K562 (cell line): ENCODE results near the gene MT1A. TPM values are rescaled to one million over a fixed set of nuclear protein-coding genes. Genes with fewer than 3 reads are reported as not detected.

Experiments used
- DACH1 ChIP-seq: fragments of 450-650 bp; IDR thresholded peaks from 2 replicates; pipeline ENCODE4 v1.6.1; 2018; ENCODE audit not compliant: partially characterized antibody
- DMBX1 ChIP-seq: fragments of 250-450 bp; sonication (Bioruptor Pico); IDR thresholded peaks from 2 replicates; pipeline ENCODE4 v1.8.0; 2022; ENCODE audit warnings: inconsistent platforms, mild to moderate bottlenecking, moderate library complexity, borderline replicate concordance
- E2F3 ChIP-seq: fragments of 250-450 bp; sonication (Bioruptor Pico); IDR thresholded peaks from 2 replicates; pipeline ENCODE4 v1.4.0; 2020; ENCODE audit warnings: mild to moderate bottlenecking
- HMGN3 ChIP-seq: IDR thresholded peaks from 2 replicates; pipeline ENCODE4 v1.6.1; 2011; ENCODE audit warnings: borderline replicate concordance, low read depth, mild to moderate bottlenecking, mixed read lengths, low read length; ENCODE audit not compliant: insufficient read length; ENCODE audit errors: extremely low read depth
- KDM2B ChIP-seq: fragments of 250-450 bp; sonication (Bioruptor Pico); IDR thresholded peaks from 2 replicates; pipeline ENCODE4 v1.8.0; 2021; ENCODE audit warnings: mild to moderate bottlenecking, moderate library complexity
- L3MBTL2 ChIP-seq: fragments of 450-650 bp; IDR thresholded peaks from 2 replicates; pipeline ENCODE4 v1.6.1; 2016; ENCODE audit warnings: mild to moderate bottlenecking, moderate library complexity
- MAFF ChIP-seq: IDR thresholded peaks from 2 replicates; pipeline ENCODE4 v1.6.1; 2012; ENCODE audit warnings: low read length, improper control_type of control experiment
- NR3C1 ChIP-seq: sonication (generic); formaldehyde crosslinking; IDR thresholded peaks from 2 replicates; pipeline ENCODE4 v1.8.1; 2022; ENCODE audit warnings: missing genetic modification reagents
- SMC3 ChIP-seq: conservative IDR thresholded peaks from 2 replicates; pipeline ENCODE4 v1.6.1; 2011; ENCODE audit warnings: low read depth, low read length, improper control_type of control experiment; ENCODE audit not compliant: insufficient read depth
- STAG1 ChIP-seq: sonication (generic); formaldehyde crosslinking; IDR thresholded peaks from 2 replicates; pipeline ENCODE4 v1.5.0; 2020; ENCODE audit warnings: missing genetic modification reagents, borderline replicate concordance
- ZKSCAN8 ChIP-seq: fragments of 200-800 bp; sonication (Bioruptor generic); IDR thresholded peaks from 2 replicates; pipeline ENCODE4 v1.6.1; 2016; ENCODE audit warnings: missing genetic modification characterization, missing compliant biosample characterization
- ZNF239 ChIP-seq: fragments of 250-450 bp; sonication (Bioruptor Pico); IDR thresholded peaks from 2 replicates; pipeline ENCODE4 v1.4.0; 2020; ENCODE audit warnings: mild to moderate bottlenecking
- ZNF253 ChIP-seq: fragments of 250-450 bp; sonication (Bioruptor Pico); conservative IDR thresholded peaks from 2 replicates; pipeline ENCODE4 v1.6.1; 2021; ENCODE audit warnings: mild to moderate bottlenecking
- polyA plus RNA-seq, 8 experiments: library from polyadenylated mRNA; depleted of rRNA in 4 of 8; stranded (reverse) in 5 of 8; unstranded in 3 of 8; fragments of >200 nt; fragmentation: Nextera tagmentation in 2 of 8; fragmentation: Illumina TruSeq in 1 of 8; extraction: Ambion mirVana in 2 of 8; extraction: Trizol in 1 of 8; gene quantifications; 2 replicates each; pipeline versions ENCODE4 v1.2.1 to v1.2.3, GENCODE V29; 2011 to 2014; ENCODE audit warnings: inconsistent platforms in 1 of 8, missing spikeins in 1 of 8
- total RNA-seq, 7 experiments: library from RNA; depleted of rRNA in 6 of 7; stranded (reverse); fragments of >200 nt in 6 of 7; fragmentation: Illumina TruSeq in 2 of 7; extraction: Trizol in 2 of 7; gene quantifications; 2 replicates each; pipeline versions ENCODE4 v1.2.1 to v1.2.3, GENCODE V29; 2011 to 2021; ENCODE audit warnings: low replicate concordance in 1 of 7
- TF ChIP-seq, protein P1 (sequence below): sonication (generic); formaldehyde crosslinking; IDR thresholded peaks from 2 replicates; pipeline ENCODE4 v1.8.1; 2023; ENCODE audit warnings: mild to moderate bottlenecking, missing genetic modification reagents
- TF ChIP-seq, protein P2 (sequence below): fragments of 450-650 bp; IDR thresholded peaks from 2 replicates; pipeline ENCODE4 v1.6.1; 2016; ENCODE audit warnings: borderline replicate concordance
- TF ChIP-seq, protein P3 (sequence below): fragments of 450-650 bp; formaldehyde crosslinking; conservative IDR thresholded peaks from 2 replicates; pipeline ENCODE4 v1.4.0; 2022; ENCODE audit warnings: mild to moderate bottlenecking, missing genetic modification characterization
- TF ChIP-seq, protein P4 (sequence below): IDR thresholded peaks from 2 replicates; pipeline ENCODE4 v1.6.1; 2012; ENCODE audit warnings: low read depth, low read length, improper control_type of control experiment, borderline replicate concordance
- TF ChIP-seq, protein P5 (sequence below): sonication (generic); formaldehyde crosslinking; IDR thresholded peaks from 2 replicates; pipeline ENCODE4 v1.4.0; 2020; ENCODE audit warnings: mild to moderate bottlenecking, missing genetic modification reagents

MT1A gene
- total and polyA plus RNA-seq, 9 of the 15 experiments (the other 6 are each of a cell fraction or from before 2014, with no cell fraction given): 0.23 TPM; not detected in 8

DNA sequence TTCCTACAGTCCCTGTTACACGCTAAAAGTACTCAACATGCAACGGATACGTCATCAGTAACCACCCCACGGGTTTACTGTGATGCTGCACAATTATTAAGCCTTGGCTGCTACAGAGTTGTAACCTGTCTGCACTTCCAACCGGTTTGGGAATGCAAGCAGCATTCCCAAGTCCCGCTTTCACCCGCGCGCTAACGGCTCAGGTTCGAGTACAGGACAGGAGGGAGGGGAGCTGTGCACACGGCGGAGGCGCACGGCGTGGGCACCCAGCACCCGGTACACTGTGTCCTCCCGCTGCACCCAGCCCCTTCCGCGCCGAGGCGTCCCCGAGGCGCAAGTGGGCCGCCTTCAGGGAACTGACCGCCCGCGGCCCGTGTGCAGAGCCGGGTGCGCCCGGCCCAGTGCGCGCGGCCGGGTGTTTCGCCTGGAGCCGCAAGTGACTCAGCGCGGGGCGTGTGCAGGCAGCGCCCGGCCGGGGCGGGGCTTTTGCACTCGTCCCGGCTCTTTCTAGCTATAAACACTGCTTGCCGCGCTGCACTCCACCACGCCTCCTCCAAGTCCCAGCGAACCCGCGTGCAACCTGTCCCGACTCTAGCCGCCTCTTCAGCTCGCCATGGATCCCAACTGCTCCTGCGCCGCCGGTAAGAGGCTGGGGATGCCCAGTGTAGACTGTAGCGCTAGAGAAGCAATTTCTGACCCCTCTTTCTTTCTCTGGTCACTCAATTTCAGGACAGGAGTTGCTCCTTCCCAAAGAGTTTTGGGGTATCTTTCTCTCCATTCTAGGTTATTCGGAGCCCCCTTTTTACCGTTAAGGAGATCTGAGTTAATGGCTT is 30.2 kb upstream of the MT1A start, which contains the start of gene MT2A (continued):
- TF ChIP-seq STAG1 (CRISPR knock-in tag) (no peak), SMC3 (no peak), NR3C1 (no peak), HMGN3 (peak; percentile 94), ZNF239 (no peak), E2F3 (peak; percentile 78), ZKSCAN8 (no peak), ZNF253 (CRISPR knock-in tag) (no peak), DMBX1 (0 out of 2 replicates have a peak, but pooled peaks have one; percentile 37), KDM2B (CRISPR knock-in tag) (no peak), L3MBTL2 (peak; percentile 73; the same call in 1 of the 2 replicates), MAFF (no peak), DACH1 (no peak)
- TF ChIP-seq, protein P1, sequence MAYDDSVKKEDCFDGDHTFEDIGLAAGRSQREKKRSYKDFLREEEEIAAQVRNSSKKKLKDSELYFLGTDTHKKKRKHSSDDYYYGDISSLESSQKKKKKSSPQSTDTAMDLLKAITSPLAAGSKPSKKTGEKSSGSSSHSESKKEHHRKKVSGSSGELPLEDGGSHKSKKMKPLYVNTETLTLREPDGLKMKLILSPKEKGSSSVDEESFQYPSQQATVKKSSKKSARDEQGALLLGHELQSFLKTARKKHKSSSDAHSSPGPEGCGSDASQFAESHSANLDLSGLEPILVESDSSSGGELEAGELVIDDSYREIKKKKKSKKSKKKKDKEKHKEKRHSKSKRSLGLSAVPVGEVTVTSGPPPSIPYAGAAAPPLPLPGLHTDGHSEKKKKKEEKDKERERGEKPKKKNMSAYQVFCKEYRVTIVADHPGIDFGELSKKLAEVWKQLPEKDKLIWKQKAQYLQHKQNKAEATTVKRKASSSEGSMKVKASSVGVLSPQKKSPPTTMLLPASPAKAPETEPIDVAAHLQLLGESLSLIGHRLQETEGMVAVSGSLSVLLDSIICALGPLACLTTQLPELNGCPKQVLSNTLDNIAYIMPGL (CRISPR knock-in tag): no peak
- TF ChIP-seq, protein P2, sequence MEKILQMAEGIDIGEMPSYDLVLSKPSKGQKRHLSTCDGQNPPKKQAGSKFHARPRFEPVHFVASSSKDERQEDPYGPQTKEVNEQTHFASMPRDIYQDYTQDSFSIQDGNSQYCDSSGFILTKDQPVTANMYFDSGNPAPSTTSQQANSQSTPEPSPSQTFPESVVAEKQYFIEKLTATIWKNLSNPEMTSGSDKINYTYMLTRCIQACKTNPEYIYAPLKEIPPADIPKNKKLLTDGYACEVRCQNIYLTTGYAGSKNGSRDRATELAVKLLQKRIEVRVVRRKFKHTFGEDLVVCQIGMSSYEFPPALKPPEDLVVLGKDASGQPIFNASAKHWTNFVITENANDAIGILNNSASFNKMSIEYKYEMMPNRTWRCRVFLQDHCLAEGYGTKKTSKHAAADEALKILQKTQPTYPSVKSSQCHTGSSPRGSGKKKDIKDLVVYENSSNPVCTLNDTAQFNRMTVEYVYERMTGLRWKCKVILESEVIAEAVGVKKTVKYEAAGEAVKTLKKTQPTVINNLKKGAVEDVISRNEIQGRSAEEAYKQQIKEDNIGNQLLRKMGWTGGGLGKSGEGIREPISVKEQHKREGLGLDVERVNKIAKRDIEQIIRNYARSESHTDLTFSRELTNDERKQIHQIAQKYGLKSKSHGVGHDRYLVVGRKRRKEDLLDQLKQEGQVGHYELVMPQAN: no peak
- TF ChIP-seq, protein P3, sequence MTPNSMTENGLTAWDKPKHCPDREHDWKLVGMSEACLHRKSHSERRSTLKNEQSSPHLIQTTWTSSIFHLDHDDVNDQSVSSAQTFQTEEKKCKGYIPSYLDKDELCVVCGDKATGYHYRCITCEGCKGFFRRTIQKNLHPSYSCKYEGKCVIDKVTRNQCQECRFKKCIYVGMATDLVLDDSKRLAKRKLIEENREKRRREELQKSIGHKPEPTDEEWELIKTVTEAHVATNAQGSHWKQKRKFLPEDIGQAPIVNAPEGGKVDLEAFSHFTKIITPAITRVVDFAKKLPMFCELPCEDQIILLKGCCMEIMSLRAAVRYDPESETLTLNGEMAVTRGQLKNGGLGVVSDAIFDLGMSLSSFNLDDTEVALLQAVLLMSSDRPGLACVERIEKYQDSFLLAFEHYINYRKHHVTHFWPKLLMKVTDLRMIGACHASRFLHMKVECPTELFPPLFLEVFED (CRISPR knock-in tag): no peak
- TF ChIP-seq, protein P4, sequence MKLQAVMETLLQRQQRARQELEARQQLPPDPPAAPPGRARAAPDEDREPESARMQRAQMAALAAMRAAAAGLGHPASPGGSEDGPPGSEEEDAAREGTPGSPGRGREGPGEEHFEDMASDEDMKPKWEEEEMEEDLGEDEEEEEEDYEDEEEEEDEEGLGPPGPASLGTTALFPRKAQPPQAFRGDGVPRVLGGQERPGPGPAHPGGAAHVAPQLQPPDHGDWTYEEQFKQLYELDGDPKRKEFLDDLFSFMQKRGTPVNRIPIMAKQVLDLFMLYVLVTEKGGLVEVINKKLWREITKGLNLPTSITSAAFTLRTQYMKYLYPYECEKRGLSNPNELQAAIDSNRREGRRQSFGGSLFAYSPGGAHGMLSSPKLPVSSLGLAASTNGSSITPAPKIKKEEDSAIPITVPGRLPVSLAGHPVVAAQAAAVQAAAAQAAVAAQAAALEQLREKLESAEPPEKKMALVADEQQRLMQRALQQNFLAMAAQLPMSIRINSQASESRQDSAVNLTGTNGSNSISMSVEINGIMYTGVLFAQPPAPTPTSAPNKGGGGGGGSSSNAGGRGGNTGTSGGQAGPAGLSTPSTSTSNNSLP: no peak
- TF ChIP-seq, protein P5, sequence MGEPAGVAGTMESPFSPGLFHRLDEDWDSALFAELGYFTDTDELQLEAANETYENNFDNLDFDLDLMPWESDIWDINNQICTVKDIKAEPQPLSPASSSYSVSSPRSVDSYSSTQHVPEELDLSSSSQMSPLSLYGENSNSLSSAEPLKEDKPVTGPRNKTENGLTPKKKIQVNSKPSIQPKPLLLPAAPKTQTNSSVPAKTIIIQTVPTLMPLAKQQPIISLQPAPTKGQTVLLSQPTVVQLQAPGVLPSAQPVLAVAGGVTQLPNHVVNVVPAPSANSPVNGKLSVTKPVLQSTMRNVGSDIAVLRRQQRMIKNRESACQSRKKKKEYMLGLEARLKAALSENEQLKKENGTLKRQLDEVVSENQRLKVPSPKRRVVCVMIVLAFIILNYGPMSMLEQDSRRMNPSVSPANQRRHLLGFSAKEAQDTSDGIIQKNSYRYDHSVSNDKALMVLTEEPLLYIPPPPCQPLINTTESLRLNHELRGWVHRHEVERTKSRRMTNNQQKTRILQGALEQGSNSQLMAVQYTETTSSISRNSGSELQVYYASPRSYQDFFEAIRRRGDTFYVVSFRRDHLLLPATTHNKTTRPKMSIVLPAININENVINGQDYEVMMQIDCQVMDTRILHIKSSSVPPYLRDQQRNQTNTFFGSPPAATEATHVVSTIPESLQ (CRISPR knock-in tag): no peak
